ENCODE measurements around the gene RRP15. TPM values are rescaled to one million over a fixed set of nuclear protein-coding genes. Genes with fewer than 3 reads are reported as not detected.

RRP15 gene
- total RNA-seq, result 42.2 and 50.1 TPM in 2 replicates

- intact Hi-C loops (cut with micrococcal nuclease), result loop anchor here (2.0 to 5.0 kb wide), 5 partner anchors 92 to 1987 kb away; partner anchors contain the start of genes GPATCH2, IARS2, RAB3GAP2 and SPATA17
- Mint-ChIP-seq H3K36me3 (ENCODE audit: low read depth) (peaks cover 1% of the 10 kb centered on the region), H3K27ac (peak within 1 kb of the TSS; percentile 98), H3K9me3 (no peaks in the 10 kb centered on the region), H3K4me1 (ENCODE audit: low read depth) (peaks cover 37% of the 10 kb centered on the region), H3K4me3 (peak within 1 kb of the TSS; percentile 95), H3K27me3 (ENCODE audit: insufficient read depth) (peaks cover 6% of the 10 kb centered on the region)
- DNase-seq (ENCODE audit: low spot score), result peak; percentile 82
Measured at GRCh38 chr1:218284917-218285635, at the start of gene RRP15. TSS of gene RRP15 (plus strand) at chr1:218285293. CDS start at chr1:218285317, 24 bp downstream.

- Mint-ChIP-seq H3K4me1 (ENCODE audit: low read depth) (no peaks in the 10 kb centered on the region), H3K27me3 (ENCODE audit: insufficient read depth) (no peaks in the 10 kb centered on the region), H3K9me3 (no peaks in the 10 kb centered on the region), H3K27ac (no peak overlapping the region), H3K36me3 (ENCODE audit: low read depth) (no peaks in the 10 kb centered on the region), H3K4me3 (no peak overlapping the region)
- DNase-seq (ENCODE audit: low spot score), result no peak
- intact Hi-C loops (cut with micrococcal nuclease), result no loop called here
Measured at GRCh38 chr1:218242171-218242570, 42.9 kb upstream of the RRP15 start.

GRCh38 chr1:218247339-218247738 is 37.8 kb upstream of the RRP15 start:
- H3K27ac Mint-ChIP-seq, result no peak overlapping the region
- H3K27me3 Mint-ChIP-seq (ENCODE audit: insufficient read depth), result peaks cover 2% of the 10 kb centered on the region
- DNase-seq (ENCODE audit: low spot score), result no peak
- no peaks in the 10 kb centered on the region for H3K9me3 Mint-ChIP-seq
- no peaks in the 10 kb centered on the region for H3K36me3 Mint-ChIP-seq (ENCODE audit: low read depth)
- intact Hi-C loops (cut with micrococcal nuclease), result no loop called here
- H3K4me3 Mint-ChIP-seq, result no peak overlapping the region
- no peaks in the 10 kb centered on the region for H3K4me1 Mint-ChIP-seq (ENCODE audit: low read depth)

GRCh38 chr1:218249338-218250140 is 35.6 kb upstream of the RRP15 start:
- H3K36me3 Mint-ChIP-seq (ENCODE audit: low read depth), result no peaks in the 10 kb centered on the region

GRCh38 chr1:218250492-218250891 is 34.6 kb upstream of the RRP15 start:
- no peak overlapping the region for H3K4me3 Mint-ChIP-seq
- H3K4me1 Mint-ChIP-seq (ENCODE audit: low read depth), result no peaks in the 10 kb centered on the region
- H3K27me3 Mint-ChIP-seq (ENCODE audit: insufficient read depth), result peaks cover 2% of the 10 kb centered on the region
- no peaks in the 10 kb centered on the region for H3K36me3 Mint-ChIP-seq (ENCODE audit: low read depth)
- DNase-seq (ENCODE audit: low spot score), result no peak
- H3K27ac Mint-ChIP-seq, result no peak overlapping the region
- intact Hi-C loops (cut with micrococcal nuclease), result no loop called here
- H3K9me3 Mint-ChIP-seq, result no peaks in the 10 kb centered on the region

More at GRCh38 chr1:218249338-218250140, 35.6 kb upstream of the RRP15 start:
- intact Hi-C loops (cut with micrococcal nuclease), result no loop called here
- peaks cover 2% of the 10 kb centered on the region for H3K27me3 Mint-ChIP-seq (ENCODE audit: insufficient read depth)
- H3K4me3 Mint-ChIP-seq, result no peak overlapping the region
- no peaks in the 10 kb centered on the region for H3K4me1 Mint-ChIP-seq (ENCODE audit: low read depth)
- no peaks in the 10 kb centered on the region for H3K9me3 Mint-ChIP-seq
- no peak overlapping the region for H3K27ac Mint-ChIP-seq
- no peak for DNase-seq (ENCODE audit: low spot score)

- DNase-seq (ENCODE audit: low spot score), result no peak
- Mint-ChIP-seq H3K9me3 (no peaks in the 10 kb centered on the region), H3K27me3 (ENCODE audit: insufficient read depth) (peaks cover 5% of the 10 kb centered on the region), H3K36me3 (ENCODE audit: low read depth) (no peaks in the 10 kb centered on the region), H3K4me1 (ENCODE audit: low read depth) (no peaks in the 10 kb centered on the region), H3K4me3 (no peak overlapping the region), H3K27ac (no peak overlapping the region)
- intact Hi-C loops (cut with micrococcal nuclease), result no loop called here
Measured at GRCh38 chr1:218254296-218254946, 30.7 kb upstream of the RRP15 start.

- H3K4me3 Mint-ChIP-seq, result no peak overlapping the region
- H3K27me3 Mint-ChIP-seq (ENCODE audit: insufficient read depth), result peaks cover 5% of the 10 kb centered on the region
- no peaks in the 10 kb centered on the region for H3K4me1 Mint-ChIP-seq (ENCODE audit: low read depth)
- DNase-seq (ENCODE audit: low spot score), result no peak
- H3K36me3 Mint-ChIP-seq (ENCODE audit: low read depth), result no peaks in the 10 kb centered on the region
- intact Hi-C loops (cut with micrococcal nuclease), result no loop called here
- no peak overlapping the region for H3K27ac Mint-ChIP-seq
- H3K9me3 Mint-ChIP-seq, result no peaks in the 10 kb centered on the region
Measured at GRCh38 chr1:218255090-218255489, 30.0 kb upstream of the RRP15 start.

GRCh38 chr1:218257371-218257770 is 27.7 kb upstream of the RRP15 start:
- no peak for DNase-seq (ENCODE audit: low spot score)
- Mint-ChIP-seq H3K27ac (no peak overlapping the region), H3K4me3 (no peak overlapping the region), H3K9me3 (no peaks in the 10 kb centered on the region), H3K4me1 (ENCODE audit: low read depth) (no peaks in the 10 kb centered on the region), H3K36me3 (ENCODE audit: low read depth) (no peaks in the 10 kb centered on the region), H3K27me3 (ENCODE audit: insufficient read depth) (peaks cover 5% of the 10 kb centered on the region)
- intact Hi-C loops (cut with micrococcal nuclease), result no loop called here

- H3K27ac Mint-ChIP-seq, result no peak overlapping the region
- intact Hi-C loops (cut with micrococcal nuclease), result no loop called here
- H3K36me3 Mint-ChIP-seq (ENCODE audit: low read depth), result no peaks in the 10 kb centered on the region
- no peaks in the 10 kb centered on the region for H3K9me3 Mint-ChIP-seq
- no peaks in the 10 kb centered on the region for H3K4me1 Mint-ChIP-seq (ENCODE audit: low read depth)
- no peak for DNase-seq (ENCODE audit: low spot score)
- peaks cover 8% of the 10 kb centered on the region for H3K27me3 Mint-ChIP-seq (ENCODE audit: insufficient read depth)
- no peak overlapping the region for H3K4me3 Mint-ChIP-seq
Measured at GRCh38 chr1:218257971-218258370, 27.1 kb upstream of the RRP15 start.

GRCh38 chr1:218259339-218259738 is 25.8 kb upstream of the RRP15 start:
- no peaks in the 10 kb centered on the region for H3K9me3 Mint-ChIP-seq
- no peaks in the 10 kb centered on the region for H3K4me1 Mint-ChIP-seq (ENCODE audit: low read depth)
- no peak for DNase-seq (ENCODE audit: low spot score)
- no peaks in the 10 kb centered on the region for H3K36me3 Mint-ChIP-seq (ENCODE audit: low read depth)
- peaks cover 8% of the 10 kb centered on the region for H3K27me3 Mint-ChIP-seq (ENCODE audit: insufficient read depth)
- intact Hi-C loops (cut with micrococcal nuclease), result no loop called here
- no peak overlapping the region for H3K4me3 Mint-ChIP-seq
- no peak overlapping the region for H3K27ac Mint-ChIP-seq

GRCh38 chr1:218259800-218260199 is 25.3 kb upstream of the RRP15 start:
- no peak overlapping the region for H3K27ac Mint-ChIP-seq
- intact Hi-C loops (cut with micrococcal nuclease), result no loop called here

GRCh38 chr1:218262259-218262658 is 22.8 kb upstream of the RRP15 start:
- intact Hi-C loops (cut with micrococcal nuclease), result no loop called here
- Mint-ChIP-seq H3K27ac (no peak overlapping the region), H3K27me3 (ENCODE audit: insufficient read depth) (peaks cover 8% of the 10 kb centered on the region), H3K9me3 (no peaks in the 10 kb centered on the region), H3K4me3 (no peak overlapping the region), H3K4me1 (ENCODE audit: low read depth) (no peaks in the 10 kb centered on the region), H3K36me3 (ENCODE audit: low read depth) (no peaks in the 10 kb centered on the region)
- no peak for DNase-seq (ENCODE audit: low spot score)

More at GRCh38 chr1:218259800-218260199, 25.3 kb upstream of the RRP15 start:
- H3K9me3 Mint-ChIP-seq, result no peaks in the 10 kb centered on the region
- H3K27me3 Mint-ChIP-seq (ENCODE audit: insufficient read depth), result peaks cover 8% of the 10 kb centered on the region
- no peaks in the 10 kb centered on the region for H3K4me1 Mint-ChIP-seq (ENCODE audit: low read depth)
- no peak overlapping the region for H3K4me3 Mint-ChIP-seq
- no peaks in the 10 kb centered on the region for H3K36me3 Mint-ChIP-seq (ENCODE audit: low read depth)
- DNase-seq (ENCODE audit: low spot score), result no peak

- H3K27ac Mint-ChIP-seq, result no peak overlapping the region
- no peaks in the 10 kb centered on the region for H3K9me3 Mint-ChIP-seq
- intact Hi-C loops (cut with micrococcal nuclease), result no loop called here
- H3K4me1 Mint-ChIP-seq (ENCODE audit: low read depth), result no peaks in the 10 kb centered on the region
- H3K36me3 Mint-ChIP-seq (ENCODE audit: low read depth), result no peaks in the 10 kb centered on the region
- peaks cover 5% of the 10 kb centered on the region for H3K27me3 Mint-ChIP-seq (ENCODE audit: insufficient read depth)
- DNase-seq (ENCODE audit: low spot score), result no peak
- no peak overlapping the region for H3K4me3 Mint-ChIP-seq
Measured at GRCh38 chr1:218266356-218266755, 18.7 kb upstream of the RRP15 start.

All from activated T-helper 1 cell treated with anti-CD3 and anti-CD28 coated beads, Interleukin-12 subunit alpha, Interleukin-12 subunit beta, Interleukin-2, Interleukin-4 antibody, amounts not matched to agents 30 ng/mL and 10 ng/mL and 1 ng/mL, durations not matched to agents 14 hours and 24 hours and 36 hours (primary cell).